CD4-positive, alpha-beta T cell (primary cell): ENCODE data around the gene DDX6. TPM values are rescaled to one million over a fixed set of nuclear protein-coding genes. Genes with fewer than 3 reads are reported as not detected.

Source experiments
- ATAC-seq: fragments of 200-7000 bp; cut with Tn5 transposase; one replicate; pipeline ENCODE4 v1.10.0; 2022; ENCODE audit warnings: mild to moderate bottlenecking; ENCODE audit not compliant: poor library complexity
- CTCF ChIA-PET: fragments of 350-600 bp; sonication (Branson Sonifier 250); formaldehyde crosslinking; loops from one replicate; lab custom pipeline; 2021; ENCODE audit warnings: antibody characterized with exemption, inconsistent platforms; lab: Charles Lee
- POLR2A ChIA-PET: fragments of 350-600 bp; sonication (Branson Sonifier 250); formaldehyde crosslinking; loops from one replicate; lab custom pipeline; 2021; ENCODE audit warnings: antibody characterized with exemption, inconsistent platforms; lab: Charles Lee
- DNase-seq, 14 experiments: peaks; one replicate each; pipeline ENCODE4 v3.0.0-alpha.2; 2013 to 2020; ENCODE audit warnings: mixed read lengths in 2 of 14
- H3K27ac ChIP-seq, 2 donors: one replicate each; pipeline versions ENCODE4 v1.5.1 to v1.7.0; 2013; ENCODE audit warnings: low read length in 2 of 2, low read depth in 1 of 2, mild to moderate bottlenecking in 1 of 2
- H3K27me3 ChIP-seq, 2 experiments: 1 replicate in 1 of 2; 2 replicates in 1 of 2; pipeline versions ENCODE4 v1.6.1 to v1.7.0; 2013; ENCODE audit warnings: low read length in 2 of 2, control low read depth in 1 of 2, mild to moderate bottlenecking in 1 of 2, moderate library complexity in 1 of 2; ENCODE audit not compliant: insufficient read depth in 2 of 2, control insufficient read depth in 1 of 2
- H3K36me3 ChIP-seq: one replicate; pipeline ENCODE4 v1.6.1; 2013; ENCODE audit warnings: low read length, control low read depth; ENCODE audit not compliant: insufficient read depth
- H3K4me1 ChIP-seq: one replicate; pipeline ENCODE4 v1.6.1; 2013; ENCODE audit warnings: low read length, control low read depth; ENCODE audit not compliant: insufficient read depth
- H3K4me3 ChIP-seq: one replicate; pipeline ENCODE4 v1.5.1; 2013; ENCODE audit warnings: mild to moderate bottlenecking, low read length, moderate library complexity
- H3K9me3 ChIP-seq, 2 experiments: 1 replicate in 1 of 2; 2 replicates in 1 of 2; pipeline versions ENCODE4 v1.6.1 to v1.7.0; 2013; ENCODE audit warnings: low read length in 2 of 2, mild to moderate bottlenecking in 2 of 2, control low read depth in 1 of 2, moderate library complexity in 1 of 2; ENCODE audit not compliant: control insufficient read depth in 1 of 2, insufficient read depth in 1 of 2
- H3K27ac Mint-ChIP-seq: one replicate; pipeline ENCODE4 v1.8.0; 2020; ENCODE audit warnings: mixed read lengths
- H3K27me3 Mint-ChIP-seq: one replicate; pipeline ENCODE4 v1.8.0; 2021; ENCODE audit warnings: mixed read lengths
- H3K36me3 Mint-ChIP-seq: one replicate; pipeline ENCODE4 v1.8.0; 2021; ENCODE audit warnings: low read depth, mixed read lengths
- H3K4me1 Mint-ChIP-seq: one replicate; pipeline ENCODE4 v1.8.0; 2021; ENCODE audit warnings: low read depth, mixed read lengths
- H3K4me3 Mint-ChIP-seq: one replicate; pipeline ENCODE4 v1.8.0; 2020; ENCODE audit warnings: mild to moderate bottlenecking, mixed read lengths
- H3K9me3 Mint-ChIP-seq: one replicate; pipeline ENCODE4 v1.8.0; 2020; ENCODE audit warnings: mixed read lengths
- intact Hi-C, 2 experiments: fragments of 100-400 bp; cut with DNase I in 1 of 2; cut with micrococcal nuclease in 1 of 2; formaldehyde crosslinking; loops; one replicate each; pipeline versions ENCODE4 v1.15.1 to v1.9.0; 2023 to 2025; cut with DNase I, micrococcal nuclease
- total RNA-seq, 174 experiments: library from RNA in 2 of 174; stranded (reverse) in 2 of 174; gene quantifications; one replicate each; pipeline ENCODE4 v1.2.3 and lab custom pipeline; 2021 to 2026
- TF ChIP-seq, protein P1 (sequence below): fragments of 200-600 bp; IDR thresholded peaks from one replicate; pipeline ENCODE4 v1.8.0; 2022; ENCODE audit warnings: antibody characterized with exemption, mild to moderate bottlenecking

DDX6 gene
- total RNA-seq, 2 experiments from 2014 or later, result 341 to 355 TPM

- H3K27me3 Mint-ChIP-seq, result no peaks in the 10 kb centered on the region
- H3K36me3 Mint-ChIP-seq, result peaks cover 100% of the 10 kb centered on the region
- ChIA-PET POLR2A (interaction anchor here (0.6 to 1.2 kb wide), 4 partner anchors 17 to 223 kb away, joined by 3 to 8 read pairs (median 3); partner anchors contain the start of gene DDX6), CTCF (interaction anchor here (0.8 to 1.8 kb wide), 3 partner anchors 10 to 17 kb away, joined by 3 to 5 read pairs (median 5); partner anchors contain the start of gene DDX6)
- H3K27ac Mint-ChIP-seq, result peak overlapping the region; percentile 44
- Histone ChIP-seq H3K27me3 (no peaks in the 10 kb centered on the region), H3K36me3 (peaks cover 94% of the 10 kb centered on the region), H3K4me3 (no peak overlapping the region), H3K4me1 (peaks cover 66% of the 10 kb centered on the region), H3K27ac (no peak overlapping the region), H3K9me3 (no peaks in the 10 kb centered on the region)
- ATAC-seq (no peak), DNase-seq (no peak)
- intact Hi-C loops, result no loop called here
- H3K4me3 Mint-ChIP-seq, result peak overlapping the region; percentile 56
- no peaks in the 10 kb centered on the region for H3K9me3 Mint-ChIP-seq
- TF ChIP-seq, protein P1, sequence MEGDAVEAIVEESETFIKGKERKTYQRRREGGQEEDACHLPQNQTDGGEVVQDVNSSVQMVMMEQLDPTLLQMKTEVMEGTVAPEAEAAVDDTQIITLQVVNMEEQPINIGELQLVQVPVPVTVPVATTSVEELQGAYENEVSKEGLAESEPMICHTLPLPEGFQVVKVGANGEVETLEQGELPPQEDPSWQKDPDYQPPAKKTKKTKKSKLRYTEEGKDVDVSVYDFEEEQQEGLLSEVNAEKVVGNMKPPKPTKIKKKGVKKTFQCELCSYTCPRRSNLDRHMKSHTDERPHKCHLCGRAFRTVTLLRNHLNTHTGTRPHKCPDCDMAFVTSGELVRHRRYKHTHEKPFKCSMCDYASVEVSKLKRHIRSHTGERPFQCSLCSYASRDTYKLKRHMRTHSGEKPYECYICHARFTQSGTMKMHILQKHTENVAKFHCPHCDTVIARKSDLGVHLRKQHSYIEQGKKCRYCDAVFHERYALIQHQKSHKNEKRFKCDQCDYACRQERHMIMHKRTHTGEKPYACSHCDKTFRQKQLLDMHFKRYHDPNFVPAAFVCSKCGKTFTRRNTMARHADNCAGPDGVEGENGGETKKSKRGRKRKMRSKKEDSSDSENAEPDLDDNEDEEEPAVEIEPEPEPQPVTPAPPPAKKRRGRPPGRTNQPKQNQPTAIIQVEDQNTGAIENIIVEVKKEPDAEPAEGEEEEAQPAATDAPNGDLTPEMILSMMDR, result no peak
- peaks cover 92% of the 10 kb centered on the region for H3K4me1 Mint-ChIP-seq
Observed at GRCh38 chr11:118774032-118774431, 16.9 kb downstream of the DDX6 start.

DNA sequence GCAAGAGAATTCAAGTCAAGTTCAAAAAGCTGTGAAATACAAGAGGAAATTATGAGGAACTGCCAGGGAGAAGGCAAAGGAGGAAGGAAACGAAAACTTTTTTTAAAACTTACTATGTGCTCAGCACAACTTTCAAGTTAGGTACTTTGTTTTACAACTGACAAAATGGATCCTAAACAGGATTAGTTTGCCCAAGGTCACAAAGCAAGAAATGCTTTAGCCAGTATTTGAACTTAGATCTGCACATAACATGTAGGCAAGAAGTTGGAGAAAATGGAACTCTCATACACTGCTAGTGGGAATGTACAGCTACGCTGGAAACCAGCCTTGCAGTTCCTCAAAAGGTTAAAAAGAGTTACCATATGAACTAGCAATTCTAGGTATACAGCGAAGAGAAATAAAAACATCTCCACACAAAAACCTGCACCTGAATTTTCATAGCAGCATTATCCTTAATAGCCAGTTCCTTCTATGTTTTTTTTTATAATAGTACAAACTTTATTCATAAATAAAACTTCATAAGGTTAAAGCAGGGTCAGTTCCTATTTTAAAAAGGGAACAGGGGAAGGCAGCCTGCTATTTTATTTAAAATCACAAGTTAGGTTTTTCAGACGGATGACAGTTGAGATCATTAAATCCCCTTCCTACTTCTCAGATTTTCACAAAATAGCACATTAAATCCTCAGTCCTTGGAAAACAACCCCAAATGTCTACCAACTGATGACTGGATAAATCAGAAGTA lies 19.2 kb downstream of the DDX6 start:
- CTCF ChIA-PET, result interaction anchor here (0.6 to 1.8 kb wide), 6 partner anchors 8 to 185 kb away, joined by 3 to 4 read pairs (median 4); partner anchors contain the start of gene UPK2
- Mint-ChIP-seq H3K36me3 (peaks cover 100% of the 10 kb centered on the region), H3K9me3 (no peaks in the 10 kb centered on the region), H3K27me3 (no peaks in the 10 kb centered on the region), H3K27ac (peak overlapping the region; percentile 44), H3K4me3 (peak overlapping the region; percentile 59), H3K4me1 (peaks cover 88% of the 10 kb centered on the region)
- intact Hi-C loops, result no loop called here
- DNase-seq, result no peak
- POLR2A ChIA-PET, result interaction anchor here (0.7 to 1.5 kb wide), 5 partner anchors 16 to 153 kb away, joined by 3 to 5 read pairs (median 4); partner anchors contain the start of gene DDX6
- peaks cover 63% of the 10 kb centered on the region for H3K4me1 ChIP-seq
- H3K4me3 ChIP-seq, result no peak overlapping the region
- no peaks in the 10 kb centered on the region for H3K9me3 ChIP-seq
- TF ChIP-seq, protein P1, result no peak
- no peak for ATAC-seq
- H3K27ac ChIP-seq, result no peak overlapping the region
- H3K27me3 ChIP-seq, result no peaks in the 10 kb centered on the region
- H3K36me3 ChIP-seq, result peaks cover 94% of the 10 kb centered on the region

DNA sequence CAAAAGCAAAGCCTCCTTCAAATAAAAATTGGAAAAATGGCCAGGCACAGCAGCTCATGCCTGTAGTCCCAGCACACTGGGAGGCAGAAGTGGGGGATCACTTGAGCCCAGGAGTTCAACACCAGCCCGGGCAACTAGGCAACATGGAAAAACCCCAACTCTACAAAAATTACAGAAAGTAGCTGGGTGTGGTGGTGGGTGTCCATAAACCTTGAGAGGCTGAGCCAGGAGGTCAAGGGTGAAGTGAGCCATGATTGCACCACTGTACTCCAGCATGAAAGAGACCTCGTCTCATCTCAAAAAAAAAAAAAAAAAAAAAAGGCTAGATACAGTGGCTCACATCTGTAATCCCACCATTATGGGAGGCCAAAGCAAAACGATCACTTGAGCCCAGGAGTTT lies 22.3 kb downstream of the DDX6 start:
- peaks cover 98% of the 10 kb centered on the region for H3K36me3 Mint-ChIP-seq
- Histone ChIP-seq H3K27ac (no peak overlapping the region), H3K4me1 (peaks cover 41% of the 10 kb centered on the region), H3K4me3 (no peak overlapping the region), H3K36me3 (peaks cover 92% of the 10 kb centered on the region), H3K27me3 (no peaks in the 10 kb centered on the region), H3K9me3 (no peaks in the 10 kb centered on the region)
- H3K27ac Mint-ChIP-seq, result peak overlapping the region; percentile 44
- peaks cover 73% of the 10 kb centered on the region for H3K4me1 Mint-ChIP-seq
- ATAC-seq, result no peak
- DNase-seq, result no peak
- CTCF ChIA-PET, result interaction anchor here (1.0 to 1.8 kb wide), 2 partner anchors 24 to 161 kb away, joined by 3 to 7 read pairs; partner anchors contain the start of gene DDX6
- no peaks in the 10 kb centered on the region for H3K27me3 Mint-ChIP-seq
- POLR2A ChIA-PET, result no interaction called here
- intact Hi-C loops, result loop anchor here in 1 of 2 experiments (2.0 kb wide), 1 partner anchor 14 kb away; no protein-coding TSS in a partner anchor
- peak overlapping the region; percentile 30 for H3K4me3 Mint-ChIP-seq
- TF ChIP-seq, protein P1, result no peak
- no peaks in the 10 kb centered on the region for H3K9me3 Mint-ChIP-seq
